SK-N-SH treated with all-trans-retinoic acid at 6 μM for 48 hours (cell line): Measurements from ENCODE around the gene PGAP6.
A peak's percentile ranks its signal among the peaks of the same experiment; 100 is the strongest.

Experiments used
- ATAC-seq: fragments of 200-7000 bp; cut with Tn5 transposase; 3 replicates; pipeline ENCODE4 v1.9.1; 2020; ENCODE audit warnings: mild to moderate bottlenecking, moderate library complexity
- ARNTL ChIP-seq: fragments of 450-650 bp; formaldehyde crosslinking; IDR thresholded peaks from 2 replicates; pipeline ENCODE4 v1.5.0; 2020; ENCODE audit warnings: low read depth, mild to moderate bottlenecking, moderate library complexity, borderline replicate concordance
- BACH2 ChIP-seq: fragments of 250-450 bp; sonication (Bioruptor Pico); IDR thresholded peaks from 2 replicates; pipeline ENCODE4 v1.9.0; 2021; ENCODE audit warnings: mild to moderate bottlenecking, borderline replicate concordance
- CREB5 ChIP-seq: fragments of 250-450 bp; sonication (Bioruptor Pico); IDR thresholded peaks from 2 replicates; pipeline ENCODE4 v1.5.1; 2020; ENCODE audit warnings: low read depth, mild to moderate bottlenecking, moderate library complexity
- CSDC2 ChIP-seq: fragments of 250-450 bp; sonication (Bioruptor Pico); IDR thresholded peaks from 2 replicates; pipeline ENCODE4 v1.5.0; 2020; ENCODE audit warnings: mild to moderate bottlenecking, moderate library complexity
- CSRNP3 ChIP-seq: fragments of 250-450 bp; sonication (Bioruptor Pico); IDR thresholded peaks from 2 replicates; pipeline ENCODE4 v1.5.1; 2021; ENCODE audit warnings: mild to moderate bottlenecking, moderate library complexity
- GLIS3 ChIP-seq: fragments of 250-450 bp; sonication (Bioruptor Pico); IDR thresholded peaks from 2 replicates; pipeline ENCODE4 v1.5.0; 2020; ENCODE audit warnings: mild to moderate bottlenecking, moderate library complexity
- OSR1 ChIP-seq: fragments of 250-450 bp; sonication (Bioruptor Pico); IDR thresholded peaks from 2 replicates; pipeline ENCODE4 v1.8.0; 2022; ENCODE audit warnings: moderate library complexity, mild to moderate bottlenecking, inconsistent platforms
- PATZ1 ChIP-seq: fragments of 250-450 bp; sonication (Bioruptor Pico); IDR thresholded peaks from 2 replicates; pipeline ENCODE4 v1.8.0; 2020; ENCODE audit warnings: mild to moderate bottlenecking, moderate library complexity, borderline replicate concordance
- POU6F1 ChIP-seq: fragments of 250-450 bp; sonication (Bioruptor Pico); IDR thresholded peaks from 2 replicates; pipeline ENCODE4 v1.8.0; 2021; ENCODE audit warnings: low read depth, mild to moderate bottlenecking, moderate library complexity, borderline replicate concordance
- PPARA ChIP-seq: fragments of 250-450 bp; sonication (Bioruptor Pico); IDR thresholded peaks from 2 replicates; pipeline ENCODE4 v1.5.0; 2020; ENCODE audit warnings: mild to moderate bottlenecking, borderline replicate concordance
- RARB ChIP-seq: fragments of 250-450 bp; sonication (Bioruptor Pico); IDR thresholded peaks from 2 replicates; pipeline ENCODE4 v1.8.0; 2021; ENCODE audit warnings: mild to moderate bottlenecking, moderate library complexity
- TOX ChIP-seq: fragments of 250-450 bp; sonication (Bioruptor Pico); IDR thresholded peaks from 2 replicates; pipeline ENCODE4 v1.8.0; 2021; ENCODE audit warnings: mild to moderate bottlenecking, moderate library complexity, borderline replicate concordance
- TSHZ2 ChIP-seq: fragments of 250-450 bp; sonication (Bioruptor Pico); IDR thresholded peaks from 2 replicates; pipeline ENCODE4 v1.5.0; 2020; ENCODE audit warnings: mild to moderate bottlenecking, moderate library complexity
- ZC3H10 ChIP-seq: fragments of 250-450 bp; sonication (Bioruptor Pico); IDR thresholded peaks from 2 replicates; pipeline ENCODE4 v1.5.1; 2021; ENCODE audit warnings: mild to moderate bottlenecking, moderate library complexity
- ZFP3 ChIP-seq: fragments of 250-450 bp; sonication (Bioruptor Pico); IDR thresholded peaks from 2 replicates; pipeline ENCODE4 v1.5.0; 2020; ENCODE audit warnings: mild to moderate bottlenecking, moderate library complexity
- ZFP30 ChIP-seq: fragments of 450-650 bp; formaldehyde crosslinking; IDR thresholded peaks from 2 replicates; pipeline ENCODE4 v1.5.0; 2022; ENCODE audit warnings: mild to moderate bottlenecking, moderate library complexity
- ZNF565 ChIP-seq: fragments of 450-650 bp; formaldehyde crosslinking; conservative IDR thresholded peaks from 2 replicates; pipeline ENCODE4 v1.5.0; 2020; ENCODE audit warnings: low read depth, mild to moderate bottlenecking, moderate library complexity
- ZNF70 ChIP-seq: fragments of 450-650 bp; formaldehyde crosslinking; IDR thresholded peaks from 2 replicates; pipeline ENCODE4 v1.5.0; 2020; ENCODE audit warnings: mild to moderate bottlenecking, moderate library complexity
- ZNF8 ChIP-seq: fragments of 450-650 bp; formaldehyde crosslinking; IDR thresholded peaks from 2 replicates; pipeline ENCODE4 v1.5.0; 2020; ENCODE audit warnings: mild to moderate bottlenecking, moderate library complexity

Gene PGAP6

GRCh38 chr16:381789-382717 lies at the start of gene PGAP6:
Gene PGAP6 (minus strand): TSS chr16:381978. CDS start chr16:381821, 157 bp downstream.
- ATAC-seq = peak; percentile 20
- TF ChIP-seq CSDC2 (CRISPR knock-in tag) = no peak

- TF ChIP-seq ZC3H10 (no peak), ZFP3 (CRISPR knock-in tag) (no peak), CREB5 (CRISPR knock-in tag) (no peak), ZNF565 (CRISPR knock-in tag) (no peak)
- TF ChIP-seq, all 23 proteins: peak for 0
- ATAC-seq = no peak
Observed at GRCh38 chr16:430904-431303, 49.1 kb upstream of the PGAP6 start.

- ATAC-seq = no peak
- TF ChIP-seq ZNF70 (CRISPR knock-in tag) (no peak), BACH2 (no peak), CREB5 (CRISPR knock-in tag) (no peak), ZNF8 (no peak), PPARA (no peak), TOX (CRISPR knock-in tag) (no peak), POU6F1 (CRISPR knock-in tag) (no peak), ZFP30 (CRISPR knock-in tag) (no peak), GLIS3 (CRISPR knock-in tag) (no peak), TSHZ2 (CRISPR knock-in tag) (no peak), CSRNP3 (CRISPR knock-in tag) (no peak), ARNTL (CRISPR knock-in tag) (no peak), PATZ1 (CRISPR knock-in tag) (no peak), OSR1 (no peak), RARB (CRISPR knock-in tag) (no peak)
Observed at GRCh38 chr16:427250-427649, 45.5 kb upstream of the PGAP6 start.
